IMR-90 (cell line): ENCODE measurements around the gene RAB8B. TPM values are rescaled to one million over a fixed set of nuclear protein-coding genes. Genes with fewer than 3 reads are reported as not detected.

ENCODE experiments used
- ATAC-seq: fragments of 200-7000 bp; cut with Tn5 transposase; 2 replicates; pipeline ENCODE4 v1.9.1; 2020; ENCODE audit warnings: low read depth, mild to moderate bottlenecking, moderate library complexity
- BruUV-seq: library from RNA; stranded (reverse); fragments of 400-500 nt; replicated peaks from 2 replicates; lab custom pipeline; 2021; lab: Mats Ljungman, UMichigan
- CTCF ChIA-PET: fragments of 300-600 bp; formaldehyde crosslinking; extraction: SDS; loops from one replicate; lab custom pipeline; 2021; ENCODE audit warnings: antibody characterized with exemption; lab: Yijun Ruan, JAX
- POLR2A ChIA-PET: fragments of 300-600 bp; sonication (Branson Sonifier 250); formaldehyde crosslinking; loops from one replicate; lab custom pipeline; 2022; ENCODE audit warnings: antibody characterized with exemption; ENCODE audit not compliant: unreplicated experiment; lab: Charles Lee
- DNase-seq: peaks from one replicate; pipeline ENCODE4 v3.0.0; 2013
- H2AFZ ChIP-seq: replicated peaks from 2 replicates; pipeline ENCODE3; 2013; ENCODE audit warnings: low read length, mild to moderate bottlenecking; ENCODE audit not compliant: poor library complexity
- H2AK5ac ChIP-seq: 2 replicates; pipeline ENCODE4 v1.6.1; 2013; ENCODE audit warnings: low read depth, low read length, inconsistent platforms
- H2AK9ac ChIP-seq: replicated peaks from 2 replicates; pipeline ENCODE3; 2013; ENCODE audit warnings: mild to moderate bottlenecking, low read depth, low read length, moderate library complexity; ENCODE audit not compliant: poor library complexity
- H2BK120ac ChIP-seq: 2 replicates; pipeline ENCODE4 v1.6.1; 2013; ENCODE audit warnings: low read depth, low read length, inconsistent platforms
- H2BK15ac ChIP-seq: 3 replicates; pipeline ENCODE4 v1.6.1; 2013; ENCODE audit warnings: low read depth, low read length, inconsistent platforms
- H2BK20ac ChIP-seq: 2 replicates; pipeline ENCODE4 v1.6.1; 2013; ENCODE audit warnings: low read depth, mild to moderate bottlenecking, inconsistent platforms, low read length, moderate library complexity
- H2BK5ac ChIP-seq: 2 replicates; pipeline ENCODE4 v1.6.1; 2013; ENCODE audit warnings: mild to moderate bottlenecking, low read depth, low read length, inconsistent platforms; ENCODE audit not compliant: poor library complexity, severe bottlenecking
- H3K14ac ChIP-seq: replicated peaks from 2 replicates; pipeline ENCODE4 v1.6.1; 2013; ENCODE audit warnings: low read depth, low read length, inconsistent platforms
- H3K18ac ChIP-seq: 2 replicates; pipeline ENCODE4 v1.6.1; 2013; ENCODE audit warnings: low read depth, low read length, control low read depth
- H3K23ac ChIP-seq: 2 replicates; pipeline ENCODE4 v1.6.1; 2013; ENCODE audit warnings: low read depth, low read length, inconsistent platforms
- H3K27ac ChIP-seq: 2 replicates; pipeline ENCODE4 v1.5.1; 2013; ENCODE audit warnings: mild to moderate bottlenecking, control low read depth, low read length; ENCODE audit not compliant: insufficient read depth
- H3K27me3 ChIP-seq: 2 replicates; pipeline ENCODE4 v1.6.1; 2013; ENCODE audit warnings: low read length; ENCODE audit not compliant: control insufficient read depth, insufficient read depth
- H3K36me3 ChIP-seq: 2 replicates; pipeline ENCODE4 v1.6.1; 2013; ENCODE audit warnings: low read length, mixed read lengths; ENCODE audit not compliant: control insufficient read depth, insufficient read depth
- H3K4ac ChIP-seq: 2 replicates; pipeline ENCODE4 v1.6.1; 2013; ENCODE audit warnings: low read depth, low read length, inconsistent platforms
- H3K4me1 ChIP-seq: 2 replicates; pipeline ENCODE4 v1.6.1; 2013; ENCODE audit warnings: low read length, mixed read lengths; ENCODE audit not compliant: control insufficient read depth, insufficient read depth
- H3K4me2 ChIP-seq: 2 replicates; pipeline ENCODE4 v1.6.1; 2013; ENCODE audit warnings: low read depth, mild to moderate bottlenecking, control low read depth, low read length, moderate library complexity
- H3K4me3 ChIP-seq: 2 replicates; pipeline ENCODE4 v1.5.1; 2013; ENCODE audit warnings: low read depth, mild to moderate bottlenecking, control low read depth, low read length, moderate library complexity; ENCODE audit not compliant: insufficient read depth
- H3K56ac ChIP-seq: 2 replicates; pipeline ENCODE4 v1.6.1; 2013; ENCODE audit warnings: low read length, inconsistent platforms; ENCODE audit not compliant: insufficient read depth; ENCODE audit errors: extremely low read depth
- H3K79me1 ChIP-seq, 2 experiments: 2 replicates each; pipeline ENCODE4 v1.6.1; 2013; ENCODE audit warnings: low read length in 2 of 2, inconsistent platforms in 1 of 2, low read depth in 1 of 2
- H3K9ac ChIP-seq: 2 replicates; pipeline ENCODE4 v1.6.1; 2013; ENCODE audit warnings: low read depth, low read length, control low read depth
- H3K9me1 ChIP-seq: 2 replicates; pipeline ENCODE4 v1.6.1; 2013; ENCODE audit warnings: low read length, inconsistent platforms; ENCODE audit not compliant: insufficient read depth
- H3K9me3 ChIP-seq: 2 replicates; pipeline ENCODE4 v1.6.1; 2013; ENCODE audit warnings: low read length; ENCODE audit not compliant: control insufficient read depth, insufficient read depth
- H4K20me1 ChIP-seq: 2 replicates; pipeline ENCODE4 v1.6.1; 2013; ENCODE audit warnings: low read length, inconsistent platforms; ENCODE audit not compliant: insufficient read depth
- H4K5ac ChIP-seq: 2 replicates; pipeline ENCODE4 v1.6.1; 2013; ENCODE audit warnings: mild to moderate bottlenecking, low read depth, low read length, control low read depth
- H4K8ac ChIP-seq, 2 experiments: 2 replicates each; pipeline ENCODE4 v1.6.1; 2013; ENCODE audit warnings: low read depth in 2 of 2, low read length in 2 of 2, control low read depth in 1 of 2, inconsistent platforms in 1 of 2
- H4K91ac ChIP-seq: 2 replicates; pipeline ENCODE4 v1.6.1; 2013; ENCODE audit warnings: low read depth, low read length, inconsistent platforms; ENCODE audit not compliant: insufficient read depth
- CHD1 ChIP-seq: IDR thresholded peaks from 2 replicates; pipeline ENCODE4 v1.6.1; 2012; ENCODE audit warnings: low read depth, low read length, improper control_type of control experiment
- ELK1 ChIP-seq: fragments of 150-350 bp; IDR thresholded peaks from 2 replicates; pipeline ENCODE4 v1.6.1; 2016; ENCODE audit warnings: low read depth, mild to moderate bottlenecking, low read length, moderate library complexity, borderline replicate concordance
- FOS ChIP-seq: fragments of 150-350 bp; IDR thresholded peaks from 2 replicates; pipeline ENCODE4 v1.6.1; 2016; ENCODE audit warnings: low read depth, low read length
- MAFK ChIP-seq: IDR thresholded peaks from 2 replicates; pipeline ENCODE4 v1.6.1; 2012; ENCODE audit warnings: low read depth, low read length, improper control_type of control experiment
- MAZ ChIP-seq: IDR thresholded peaks from 2 replicates; pipeline ENCODE4 v1.6.1; 2012; ENCODE audit warnings: low read depth, mild to moderate bottlenecking, low read length, improper control_type of control experiment, moderate library complexity, borderline replicate concordance
- MXI1 ChIP-seq: IDR thresholded peaks from 2 replicates; pipeline ENCODE4 v1.6.1; 2012; ENCODE audit warnings: low read depth, mild to moderate bottlenecking, low read length, moderate library complexity, borderline replicate concordance
- NFE2L2 ChIP-seq: fragments of 150-350 bp; IDR thresholded peaks from 2 replicates; pipeline ENCODE4 v1.6.1; 2016; ENCODE audit warnings: low read depth, mild to moderate bottlenecking, low read length
- RFX5 ChIP-seq: IDR thresholded peaks from 2 replicates; pipeline ENCODE4 v1.8.0; 2012; ENCODE audit warnings: low read depth, mild to moderate bottlenecking, low read length, moderate library complexity
- SMC3 ChIP-seq: fragments of 150-350 bp; IDR thresholded peaks from 2 replicates; pipeline ENCODE4 v1.6.1; 2016; ENCODE audit warnings: low read depth, mild to moderate bottlenecking, antibody characterized with exemption, low read length, moderate library complexity
- USF2 ChIP-seq: fragments of 150-350 bp; IDR thresholded peaks from 2 replicates; pipeline ENCODE4 v1.6.1; 2017; ENCODE audit warnings: mild to moderate bottlenecking, antibody characterized with exemption, low read length, low read depth
- WGBS, 2 experiments: methylation state at CpG; one replicate each; pipeline versions ENCODE4 v1.1.5 to v1.1.7; 2013; ENCODE audit warnings: missing lambda C conversion rate in 2 of 2; ENCODE audit not compliant: insufficient read length in 1 of 2; ENCODE audit errors: extremely low coverage in 2 of 2; 5-methylcytosine and 5-hydroxymethylcytosine counted together
- dilution Hi-C: fragments of 300-500 bp; cut with HindIII; formaldehyde crosslinking; loops from one replicate; pipeline ENCODE4 v1.14.3; 2018; ENCODE audit warnings: low sequenced_read_pairs; ENCODE audit not compliant: unreplicated experiment
- in situ Hi-C: fragments of 300-500 bp; cut with MboI; formaldehyde crosslinking; loops from 3 replicates; pipeline ENCODE4 v1.14.3; 2019; ENCODE audit warnings: low sequenced_read_pairs, inconsistent platforms, mixed read lengths
- intact Hi-C: fragments of 100-400 bp; cut with micrococcal nuclease; formaldehyde crosslinking; loops from 2 replicates; pipeline ENCODE4 v1.10.0; 2022
- polyA plus RNA-seq, 3 experiments: library from polyadenylated mRNA; depleted of rRNA; stranded (reverse); fragments of >200 nt; gene quantifications; 2 replicates each; pipeline ENCODE4 v1.2.3, GENCODE V29; 2012; ENCODE audit warnings: low replicate concordance in 1 of 3
- total RNA-seq: library from RNA; depleted of rRNA; stranded (reverse); fragments of >200 nt; gene quantifications from 2 replicates; pipeline ENCODE4 v1.2.3, GENCODE V29; 2012
- TF ChIP-seq, protein P1 (sequence below): conservative IDR thresholded peaks from 2 replicates; pipeline ENCODE4 v1.5.1; 2012; ENCODE audit warnings: mild to moderate bottlenecking, low read depth, low read length, improper control_type of control experiment

The RAB8B gene
- total and polyA plus RNA-seq, 2 of the 4 experiments (the other 2 are of a cell fraction), result 19.4 to 29.4 TPM

DNA sequence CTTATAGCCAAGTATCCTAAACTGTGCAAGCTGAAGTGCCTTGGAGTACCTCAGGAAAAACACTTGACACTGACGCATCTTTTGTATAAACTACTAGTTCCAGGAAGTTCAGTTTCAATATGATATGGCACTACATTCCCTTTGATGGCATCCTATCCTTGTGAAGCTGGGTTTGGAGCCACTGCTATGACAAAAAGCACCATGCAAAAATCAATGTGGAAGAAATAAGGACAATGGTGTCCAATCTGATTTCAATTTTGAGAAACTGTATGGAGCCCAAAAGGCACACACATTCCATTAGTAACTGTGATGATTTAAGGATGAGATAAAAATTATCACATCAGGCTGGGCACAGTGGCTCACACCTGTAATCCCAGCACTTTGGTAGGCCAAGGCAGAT lies 37.7 kb upstream of the RAB8B start:
- H2BK5ac ChIP-seq, result peak overlapping the region; percentile 53
- H3K4ac ChIP-seq, result no peak overlapping the region
- peaks cover 2% of the 10 kb centered on the region; the same call in 1 of the 2 replicates for H3K4me1 ChIP-seq
- no peak overlapping the region for H2AK9ac ChIP-seq
- peak overlapping the region; percentile 21; the same call in 1 of the 2 replicates for H3K23ac ChIP-seq
- H3K27ac ChIP-seq, result no peak overlapping the region
- POLR2A ChIA-PET, result no interaction called here
- H2AFZ ChIP-seq, result no peak overlapping the region
- CTCF ChIA-PET, result no interaction called here
- H2AK5ac ChIP-seq, result 0 out of 2 replicates have a peak overlapping the region, but pooled peaks have one; percentile 46
- BruUV-seq, result no TSS peak
- peak overlapping the region in 1 of 2 experiments; percentile 53; a peak in 1 of 4 replicates for H4K8ac ChIP-seq
- no peaks in the 10 kb centered on the region for H3K27me3 ChIP-seq
- H3K14ac ChIP-seq, result no peak overlapping the region
- intact Hi-C loops (no loop called here), dilution Hi-C loops (no loop called here), in situ Hi-C loops (loop anchor here (25.0 kb wide), 1 partner anchor 261 kb away; no protein-coding TSS in a partner anchor)
- H3K9me3 ChIP-seq, result no peaks in the 10 kb centered on the region
- no peak overlapping the region for H4K5ac ChIP-seq
- H2BK15ac ChIP-seq, result no peak overlapping the region
- H3K56ac ChIP-seq, result no peak overlapping the region
- peaks cover 4% of the 10 kb centered on the region; the same call in 1 of the 2 replicates for H4K20me1 ChIP-seq
- no peak overlapping the region for H3K4me2 ChIP-seq
- peaks cover 43% of the 10 kb centered on the region for H3K36me3 ChIP-seq
- no peak overlapping the region for H2BK120ac ChIP-seq
- ATAC-seq (no peak), DNase-seq (no peak)
- H3K79me1 ChIP-seq, result peaks cover 17 to 41% of the 10 kb centered on the region in 2 experiments
- no peak overlapping the region for H3K4me3 ChIP-seq
- no peak overlapping the region for H2BK20ac ChIP-seq
- H4K91ac ChIP-seq, result no peak overlapping the region
- H3K9me1 ChIP-seq, result no peaks in the 10 kb centered on the region
- no peak overlapping the region for H3K9ac ChIP-seq
- TF ChIP-seq MAFK (no peak), USF2 (no peak), SMC3 (no peak), MXI1 (no peak), ELK1 (no peak), RFX5 (no peak), MAZ (no peak), NFE2L2 (no peak), FOS (no peak), CHD1 (no peak)
- TF ChIP-seq, protein P1, sequence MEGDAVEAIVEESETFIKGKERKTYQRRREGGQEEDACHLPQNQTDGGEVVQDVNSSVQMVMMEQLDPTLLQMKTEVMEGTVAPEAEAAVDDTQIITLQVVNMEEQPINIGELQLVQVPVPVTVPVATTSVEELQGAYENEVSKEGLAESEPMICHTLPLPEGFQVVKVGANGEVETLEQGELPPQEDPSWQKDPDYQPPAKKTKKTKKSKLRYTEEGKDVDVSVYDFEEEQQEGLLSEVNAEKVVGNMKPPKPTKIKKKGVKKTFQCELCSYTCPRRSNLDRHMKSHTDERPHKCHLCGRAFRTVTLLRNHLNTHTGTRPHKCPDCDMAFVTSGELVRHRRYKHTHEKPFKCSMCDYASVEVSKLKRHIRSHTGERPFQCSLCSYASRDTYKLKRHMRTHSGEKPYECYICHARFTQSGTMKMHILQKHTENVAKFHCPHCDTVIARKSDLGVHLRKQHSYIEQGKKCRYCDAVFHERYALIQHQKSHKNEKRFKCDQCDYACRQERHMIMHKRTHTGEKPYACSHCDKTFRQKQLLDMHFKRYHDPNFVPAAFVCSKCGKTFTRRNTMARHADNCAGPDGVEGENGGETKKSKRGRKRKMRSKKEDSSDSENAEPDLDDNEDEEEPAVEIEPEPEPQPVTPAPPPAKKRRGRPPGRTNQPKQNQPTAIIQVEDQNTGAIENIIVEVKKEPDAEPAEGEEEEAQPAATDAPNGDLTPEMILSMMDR, result no peak
- no peak overlapping the region for H3K18ac ChIP-seq
- 100% methylated on average over 1 of the region's 1 CpG; no CpG with 5 or more reads in 1 of the 2 experiments for WGBS, 2 experiments
